Hepatocyte (in vitro differentiated cells): ENCODE results near the gene NAGK. TPM values are rescaled to one million over a fixed set of nuclear protein-coding genes. Genes with fewer than 3 reads are reported as not detected.

Source experiments
- DNase-seq: peaks from one replicate; pipeline ENCODE4 v3.0.0-alpha.2; 2016; ENCODE audit warnings: low spot score
- H2AFZ ChIP-seq: fragments of 200-600 bp; sonication (generic); 2 replicates; pipeline ENCODE4 v1.6.0; 2016; ENCODE audit warnings: antibody characterized with exemption, mild to moderate bottlenecking
- H3K27ac ChIP-seq: fragments of 200-600 bp; sonication (generic); 2 replicates; pipeline ENCODE4 v1.5.1; 2016; ENCODE audit warnings: mild to moderate bottlenecking
- H3K27me3 ChIP-seq: fragments of 200-600 bp; sonication (generic); 2 replicates; pipeline ENCODE4 v1.6.1; 2016
- H3K36me3 ChIP-seq: fragments of 200-600 bp; sonication (generic); replicated peaks from 2 replicates; pipeline ENCODE4 v1.5.1; 2016; ENCODE audit warnings: low read depth; ENCODE audit not compliant: insufficient read depth
- H3K4me1 ChIP-seq: fragments of 200-600 bp; sonication (generic); 2 replicates; pipeline ENCODE4 v1.5.1; 2016; ENCODE audit warnings: mild to moderate bottlenecking, moderate library complexity; ENCODE audit not compliant: insufficient read depth
- H3K4me2 ChIP-seq: fragments of 200-600 bp; sonication (generic); 2 replicates; pipeline ENCODE4 v1.6.0; 2016
- H3K4me3 ChIP-seq: fragments of 200-600 bp; sonication (generic); 2 replicates; pipeline ENCODE4 v1.5.1; 2016; ENCODE audit warnings: mild to moderate bottlenecking
- H3K79me2 ChIP-seq: fragments of 200-600 bp; sonication (generic); 2 replicates; pipeline ENCODE4 v1.6.0; 2017; ENCODE audit warnings: mild to moderate bottlenecking
- H3K9me2 ChIP-seq: fragments of 200-600 bp; sonication (generic); replicated peaks from 2 replicates; pipeline ENCODE4 v1.6.0; 2017; ENCODE audit warnings: mild to moderate bottlenecking; ENCODE audit not compliant: insufficient read depth
- H3K9me3 ChIP-seq: fragments of 200-600 bp; sonication (generic); 2 replicates; pipeline ENCODE4 v1.5.1; 2016; ENCODE audit warnings: low read depth, mild to moderate bottlenecking
- H4K20me1 ChIP-seq: fragments of 200-600 bp; sonication (generic); 2 replicates; pipeline ENCODE4 v1.6.0; 2016; ENCODE audit warnings: mild to moderate bottlenecking; ENCODE audit not compliant: insufficient read depth, poor library complexity, severe bottlenecking
- CTCF ChIP-seq: fragments of 200-600 bp; sonication (generic); IDR thresholded peaks from 2 replicates; pipeline ENCODE4 v1.5.1; 2016; ENCODE audit warnings: antibody characterized with exemption, mild to moderate bottlenecking; ENCODE audit not compliant: poor library complexity
- EZH2 ChIP-seq: fragments of 200-600 bp; sonication (generic); IDR thresholded peaks from 2 replicates; pipeline ENCODE4 v1.6.1; 2016; ENCODE audit warnings: antibody characterized with exemption, mild to moderate bottlenecking, borderline replicate concordance
- EZH2phosphoT487 ChIP-seq: fragments of 200-600 bp; sonication (generic); IDR thresholded peaks from one replicate; pipeline ENCODE4 v1.6.1; 2018; ENCODE audit warnings: antibody characterized with exemption, mild to moderate bottlenecking, low read depth, moderate library complexity; ENCODE audit not compliant: unreplicated experiment, severe bottlenecking
- WGBS: methylation state at CpG from one replicate; pipeline ENCODE4 v1.1.6; 2016; ENCODE audit warnings: low lambda C conversion rate; ENCODE audit errors: missing lambda C conversion rate; 5-methylcytosine and 5-hydroxymethylcytosine counted together
- polyA plus RNA-seq: library from polyadenylated mRNA; unstranded; fragments of >200 nt; fragmentation: Nextera tagmentation; extraction: Ambion mirVana; gene quantifications from 2 replicates; pipeline ENCODE4 v1.2.1, GENCODE V29; 2016
- total RNA-seq: library from RNA; depleted of rRNA; stranded (reverse); fragments of >200 nt; gene quantifications from 2 replicates; pipeline ENCODE4 v1.2.3, GENCODE V29; 2014

Gene NAGK
- total and polyA plus RNA-seq, 2 experiments from 2014 or later: 103 to 123 TPM

- H3K27me3 ChIP-seq: no peaks in the 10 kb centered on the region
- no peaks in the 10 kb centered on the region for H3K4me1 ChIP-seq
- no peaks in the 10 kb centered on the region for H3K9me2 ChIP-seq
- H4K20me1 ChIP-seq: no peaks in the 10 kb centered on the region
- DNase-seq: no peak
- H3K4me3 ChIP-seq: no peak overlapping the region
- H3K79me2 ChIP-seq: no peaks in the 10 kb centered on the region
- H3K36me3 ChIP-seq: no peaks in the 10 kb centered on the region
- no peak overlapping the region for H2AFZ ChIP-seq
- H3K27ac ChIP-seq: no peak overlapping the region
- no peaks in the 10 kb centered on the region for H3K9me3 ChIP-seq
- H3K4me2 ChIP-seq: no peak overlapping the region
- TF ChIP-seq CTCF: no peak
- no peak for TF ChIP-seq EZH2
- TF ChIP-seq EZH2phosphoT487: no peak
These were observed 48.6 kb downstream of the NAGK start for GRCh38 chr2:71117063-71117462.

- Histone ChIP-seq H4K20me1 (peaks cover 3% of the 10 kb centered on the region), H2AFZ (no peak overlapping the region), H3K36me3 (no peaks in the 10 kb centered on the region), H3K79me2 (peaks cover 16% of the 10 kb centered on the region), H3K27me3 (no peaks in the 10 kb centered on the region), H3K4me2 (no peak overlapping the region), H3K9me2 (no peaks in the 10 kb centered on the region), H3K4me3 (no peak overlapping the region), H3K4me1 (no peaks in the 10 kb centered on the region), H3K27ac (no peak overlapping the region), H3K9me3 (no peaks in the 10 kb centered on the region)
- WGBS: 94% methylated on average over 6 of the region's 6 CpGs
- TF ChIP-seq CTCF (no peak), EZH2 (no peak), EZH2phosphoT487 (no peak)
- no peak for DNase-seq
These were observed 51.7 kb downstream of the NAGK start for GRCh38 chr2:71120195-71120594.

- H3K9me3 ChIP-seq: no peaks in the 10 kb centered on the region
- no peak overlapping the region for H3K27ac ChIP-seq
- WGBS: 100% methylated on average over 1 of the region's 1 CpG
- no peak overlapping the region for H3K4me2 ChIP-seq
- TF ChIP-seq CTCF (no peak), EZH2 (no peak), EZH2phosphoT487 (no peak)
- no peaks in the 10 kb centered on the region for H3K4me1 ChIP-seq
- no peaks in the 10 kb centered on the region for H3K36me3 ChIP-seq
- peaks cover 29% of the 10 kb centered on the region for H3K79me2 ChIP-seq
- no peak overlapping the region for H3K4me3 ChIP-seq
- no peak overlapping the region for H2AFZ ChIP-seq
- H3K27me3 ChIP-seq: no peaks in the 10 kb centered on the region
- DNase-seq: no peak
- H3K9me2 ChIP-seq: no peaks in the 10 kb centered on the region
- H4K20me1 ChIP-seq: peaks cover 3% of the 10 kb centered on the region
These were observed 53.0 kb downstream of the NAGK start for GRCh38 chr2:71121479-71121878.
